Skin of body (tissue), 2 donors: ENCODE measurements around the gene LSM12. TPM values are rescaled to one million over a fixed set of nuclear protein-coding genes. Genes with fewer than 3 reads are reported as not detected.
"Not testable (repeated sequence)": the region's sequence is repeated elsewhere in the genome, so short reads cannot be mapped to it uniquely, and the experiment has no call there.

Experiments used
- DNase-seq: peaks from one replicate; lab custom pipeline; 2025; lab: John Stamatoyannopoulos, UW
- total RNA-seq: library from RNA; depleted of rRNA; stranded (reverse); fragments of >200 nt; gene quantifications from one replicate; pipeline ENCODE4 v1.2.3, GENCODE V29; 2014

LSM12 gene
- total RNA-seq, 1 donor from 2014 or later, result 12.2 TPM

GRCh38 chr17:44044071-44044470, 22.4 kb downstream of the LSM12 start:
- no peak for DNase-seq

GRCh38 chr17:44043272-44043696, 23.2 kb downstream of the LSM12 start:
- no peak for DNase-seq

- DNase-seq, result no peak
Observed at GRCh38 chr17:44039829-44040635, 26.4 kb downstream of the LSM12 start.

- DNase-seq, result no peak
Observed at GRCh38 chr17:44038604-44039011, 27.9 kb downstream of the LSM12 start.

DNA sequence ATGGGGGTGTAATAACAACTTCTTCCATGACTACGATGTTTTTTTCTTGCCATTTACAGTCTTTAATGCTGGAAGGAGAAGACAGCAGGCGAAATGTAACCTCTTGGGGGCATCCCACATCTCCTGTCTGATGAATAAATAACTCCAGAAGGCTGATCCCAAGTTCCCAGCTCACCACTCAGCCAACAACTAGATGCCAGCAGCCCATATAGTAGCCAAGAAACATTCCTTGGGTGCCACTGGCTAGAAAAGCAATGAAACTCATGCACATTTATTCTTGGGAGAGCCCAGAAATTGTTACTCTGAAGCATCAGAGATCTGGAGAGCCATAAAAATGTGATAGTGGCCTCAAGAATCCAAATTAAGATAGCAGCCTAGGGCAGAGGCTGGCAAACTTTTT, 29.0 kb downstream of the LSM12 start:
- no peak for DNase-seq

GRCh38 chr17:44034688-44035087, 31.8 kb downstream of the LSM12 start:
- not testable (repeated sequence) for DNase-seq

DNA sequence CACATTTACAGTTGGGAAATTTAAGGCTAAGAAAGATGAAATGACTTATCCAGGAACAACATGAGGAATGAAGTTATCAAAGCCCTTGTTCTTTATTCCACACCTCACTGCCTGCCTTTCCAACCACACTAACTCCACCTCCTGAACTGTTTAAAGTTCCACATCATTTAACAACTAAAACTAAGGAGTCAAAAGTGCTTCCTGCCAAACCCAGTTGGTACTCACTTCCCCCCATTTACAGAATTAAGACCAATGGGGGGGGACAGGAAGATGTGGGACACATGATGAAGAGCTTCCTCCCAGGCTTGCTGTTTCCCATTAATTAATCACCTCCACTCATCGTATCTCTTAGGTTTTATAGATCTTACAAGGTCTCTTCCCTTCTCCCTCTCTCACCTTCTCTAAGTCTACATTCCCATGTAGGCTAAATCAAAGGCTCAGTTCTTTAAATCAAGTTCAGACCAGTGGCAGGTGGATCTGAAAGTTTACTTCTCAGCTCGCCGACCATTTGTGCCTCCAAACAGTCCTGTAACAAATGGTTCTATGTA, 32.5 kb downstream of the LSM12 start:
- DNase-seq, result no peak

DNA sequence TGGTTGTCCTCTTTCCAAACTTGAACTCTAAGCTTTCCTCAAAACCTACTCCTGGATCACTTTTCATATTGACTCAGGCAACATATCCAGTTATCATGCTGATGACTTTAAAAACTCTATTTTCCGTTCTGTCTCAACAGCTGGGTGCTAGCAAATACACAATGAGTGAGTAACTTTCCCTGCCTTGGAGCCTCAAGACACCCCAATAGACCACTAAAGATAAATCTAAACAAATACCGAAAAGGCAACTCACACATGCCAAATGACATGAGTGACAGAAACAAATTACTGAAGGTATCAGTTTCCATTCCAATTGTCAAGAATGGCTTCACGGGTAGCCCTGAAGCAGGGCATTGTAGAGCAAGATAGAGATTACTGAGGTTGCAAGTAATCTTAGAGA, 36.0 kb downstream of the LSM12 start:
- DNase-seq, result no peak

- DNase-seq, result no peak
Observed at GRCh38 chr17:44029736-44030135, 36.7 kb downstream of the LSM12 start.

- DNase-seq, result no peak
Observed at GRCh38 chr17:44024853-44025252, 41.6 kb downstream of the LSM12 start.

DNA sequence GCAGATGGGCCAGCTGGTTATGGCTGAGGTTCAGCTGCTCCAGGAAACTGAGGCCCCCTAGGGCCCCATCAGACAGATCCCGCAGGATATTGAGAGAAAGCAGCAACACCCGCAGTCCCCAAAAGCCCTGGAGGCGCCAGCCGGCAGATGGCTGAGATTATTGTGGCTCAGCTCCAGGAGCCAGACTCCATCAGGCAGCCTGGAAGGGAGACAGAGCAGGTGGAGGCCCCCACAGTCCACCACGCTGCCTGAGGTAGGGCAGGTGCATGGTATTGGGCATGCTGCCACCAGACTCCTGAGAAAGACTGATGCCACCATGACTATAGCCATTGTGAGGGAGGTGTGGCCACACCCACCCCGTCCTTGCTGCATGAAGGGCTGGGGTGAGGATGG, 42.2 kb downstream of the LSM12 start:
- DNase-seq, result no peak

DNA sequence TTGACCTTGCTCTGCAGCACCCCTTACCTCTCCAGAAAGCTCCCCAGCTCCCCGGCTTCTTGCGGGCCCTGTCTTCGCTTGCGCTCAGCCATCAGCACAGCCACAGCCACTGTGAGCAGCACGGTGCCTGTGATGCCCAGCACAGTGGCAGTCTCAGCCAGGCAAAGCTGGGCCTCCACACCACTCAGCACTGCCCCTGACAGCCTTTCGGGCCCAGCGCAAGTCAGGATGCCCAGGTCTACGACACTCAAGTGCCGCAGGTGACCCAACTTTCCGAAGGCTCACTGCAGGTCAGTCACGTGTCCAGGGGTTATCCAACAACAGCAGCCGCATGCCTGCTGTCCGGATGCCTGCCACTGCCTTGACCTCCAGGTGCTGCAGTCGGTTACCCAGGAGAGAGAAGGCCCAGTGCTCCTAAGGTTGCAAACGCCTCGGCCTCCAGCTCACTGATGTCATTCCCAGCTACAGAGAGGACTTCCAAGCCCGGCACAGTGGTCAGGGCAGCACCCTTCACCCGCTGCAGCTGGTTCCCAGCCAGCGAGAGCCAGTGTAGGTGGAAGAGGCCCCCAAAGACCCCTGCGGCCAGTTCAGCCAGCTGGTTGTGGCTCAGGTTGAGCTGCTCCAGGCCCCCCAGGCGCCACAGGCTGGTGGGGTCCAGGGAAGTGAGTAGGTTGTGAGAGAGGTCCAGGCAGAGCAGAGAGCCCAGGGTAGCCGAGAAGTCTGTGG, 42.8 kb downstream of the LSM12 start:
- DNase-seq, result no peak

DNA sequence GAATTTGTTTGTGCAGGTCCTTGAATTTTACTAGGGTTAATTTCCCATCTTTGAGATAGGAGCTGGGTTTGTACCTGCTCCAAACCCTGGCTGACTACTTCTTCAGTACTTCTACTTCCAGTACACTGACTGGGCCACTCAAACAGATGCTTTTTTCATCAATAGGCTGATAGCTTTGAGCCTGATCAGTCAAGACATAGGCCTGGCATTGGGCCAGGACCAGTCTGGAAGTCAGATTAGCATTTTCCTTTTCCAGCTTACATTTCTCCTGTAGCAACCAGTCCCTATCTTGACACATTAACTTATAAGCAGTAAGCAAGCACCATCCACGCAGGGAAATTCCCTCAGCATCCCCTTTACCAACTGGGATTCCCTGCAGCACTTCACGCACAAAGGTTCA, 44.2 kb downstream of the LSM12 start:
- DNase-seq, result no peak

DNA sequence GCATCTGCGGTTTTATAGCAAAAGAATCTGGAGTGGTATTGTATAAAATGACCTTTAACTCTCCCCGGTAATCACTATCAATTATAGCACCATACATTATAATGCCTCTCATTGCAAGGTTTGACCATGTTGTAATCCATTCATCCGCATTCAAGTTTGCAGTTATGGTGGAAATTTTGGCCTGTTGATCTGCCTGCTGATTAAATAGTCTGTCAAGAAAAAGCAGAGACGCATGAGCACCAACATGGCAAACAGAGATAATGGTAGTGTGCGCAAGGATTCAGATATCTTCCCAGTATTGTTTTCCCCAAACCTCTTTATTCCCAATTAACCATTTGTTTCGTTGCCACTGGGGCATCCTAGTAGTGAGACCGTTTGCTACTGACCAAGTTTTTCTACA, 45.2 kb downstream of the LSM12 start:
- DNase-seq, result not testable (repeated sequence)

GRCh38 chr17:44014437-44015172, 51.9 kb downstream of the LSM12 start, which contains the start of gene TMEM101:
TSS of gene TMEM101 (minus strand) at chr17:44014963. CDS start at chr17:44014952, 11 bp downstream.
- DNase-seq, result peak; percentile 93

- no peak for DNase-seq
Observed at GRCh38 chr17:44014133-44014436, 52.4 kb downstream of the LSM12 start.

DNA sequence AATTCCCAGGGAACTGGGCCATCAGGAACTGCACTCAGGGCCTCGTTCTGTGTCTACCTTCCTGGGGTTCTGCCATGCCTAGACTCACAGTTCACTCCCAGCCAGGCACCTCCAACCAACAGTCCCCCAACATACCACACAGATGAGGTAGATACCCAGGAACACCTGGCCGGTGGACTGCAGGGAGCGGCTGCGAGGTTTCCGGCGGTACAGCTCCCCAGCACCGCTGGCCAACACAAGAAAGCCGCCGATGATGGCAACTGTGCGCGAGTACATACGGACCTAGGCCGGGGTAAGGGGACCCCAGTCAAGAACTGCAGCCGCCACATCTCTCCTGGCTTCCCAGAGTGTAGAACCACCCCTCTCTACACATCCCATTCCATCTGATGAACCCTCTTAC, 53.6 kb downstream of the LSM12 start:
- no peak for DNase-seq

- no peak for DNase-seq
Observed at GRCh38 chr17:44012391-44012790, 54.1 kb downstream of the LSM12 start.

DNA sequence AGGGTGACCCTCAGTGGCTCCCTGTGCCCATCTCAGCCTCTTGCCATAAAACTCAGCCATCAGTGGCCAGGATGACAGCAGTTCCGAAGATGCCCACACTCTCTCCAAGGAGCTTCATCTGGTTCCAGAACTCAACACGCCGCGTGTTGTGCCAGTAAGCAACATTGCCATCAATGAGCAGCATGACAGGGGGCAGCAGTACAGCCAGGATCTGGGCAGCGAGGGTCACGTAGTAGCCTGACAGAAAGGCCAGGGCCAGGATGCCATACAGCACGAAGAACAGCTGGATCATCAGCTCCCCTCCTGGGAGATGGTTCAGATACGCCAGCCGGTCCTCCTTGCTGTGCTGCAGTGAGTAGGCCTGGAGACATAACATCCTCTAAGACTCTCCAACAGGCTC, 54.6 kb downstream of the LSM12 start:
- DNase-seq, result no peak

DNA sequence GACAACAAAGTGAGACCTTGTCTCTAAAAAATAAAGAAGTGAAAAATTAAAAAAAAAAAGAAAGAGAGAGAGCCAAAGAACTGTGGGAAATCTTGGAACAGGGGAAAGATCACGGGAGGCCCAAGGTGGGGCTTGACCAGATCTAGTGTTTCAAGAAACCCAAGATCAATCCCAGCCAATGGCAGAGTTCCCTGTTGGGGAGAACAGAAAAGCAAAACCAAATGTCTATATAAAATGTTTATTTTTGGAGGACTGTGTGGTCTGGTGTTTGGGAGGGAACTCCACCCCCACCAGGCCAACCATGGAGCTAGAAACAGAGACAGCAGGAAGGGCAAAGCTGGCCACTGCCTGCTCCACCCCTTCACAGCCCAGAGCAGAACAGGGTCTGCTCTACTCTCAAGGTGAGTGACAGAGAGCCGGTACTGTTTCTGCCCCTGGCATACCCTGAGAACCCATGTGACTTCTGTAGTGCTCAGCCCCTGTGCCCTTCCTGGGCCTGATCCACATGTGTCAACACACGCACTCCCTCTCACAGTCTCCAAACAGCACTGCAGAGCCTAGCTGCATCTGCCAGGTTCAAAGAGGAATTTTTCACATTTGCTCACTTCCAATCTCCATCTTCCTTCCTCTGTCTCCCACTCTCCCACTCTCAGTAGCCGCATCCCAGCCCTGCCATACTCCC, 55.4 kb downstream of the LSM12 start:
- DNase-seq, result no peak

- no peak for DNase-seq
Observed at GRCh38 chr17:44008205-44008909, 58.1 kb downstream of the LSM12 start.
